Spinal cord (tissue), 10 donors: ENCODE results near the gene DMXL1. TPM values are rescaled to one million over a fixed set of nuclear protein-coding genes. Genes with fewer than 3 reads are reported as not detected.
"Not testable (repeated sequence)": the region's sequence is repeated elsewhere in the genome, so short reads cannot be mapped to it uniquely, and the experiment has no call there.

Source experiments
- DNase-seq, 6 donors: peaks; one replicate each; pipeline versions ENCODE4 v3.0.0 to v3.0.0-alpha.2; 2013 to 2015; ENCODE audit warnings: low spot score in 6 of 6, low read depth in 4 of 6
- H3K27ac ChIP-seq: one replicate; pipeline ENCODE4 v1.5.1; 2013; ENCODE audit warnings: low read depth, low read length, control low read depth
- H3K27me3 ChIP-seq: one replicate; pipeline ENCODE4 v1.6.1; 2013; ENCODE audit warnings: low read length; ENCODE audit not compliant: control insufficient read depth, insufficient read depth
- H3K36me3 ChIP-seq: one replicate; pipeline ENCODE4 v1.6.1; 2013; ENCODE audit warnings: low read length; ENCODE audit not compliant: control insufficient read depth, insufficient read depth
- H3K4me1 ChIP-seq: one replicate; pipeline ENCODE4 v1.6.1; 2013; ENCODE audit warnings: low read length; ENCODE audit not compliant: control insufficient read depth, insufficient read depth
- H3K4me3 ChIP-seq: one replicate; pipeline ENCODE4 v1.5.1; 2013; ENCODE audit warnings: low read depth, low read length, control low read depth
- H3K9me3 ChIP-seq: one replicate; pipeline ENCODE4 v1.6.1; 2013; ENCODE audit warnings: low read length; ENCODE audit not compliant: control insufficient read depth, insufficient read depth
- WGBS: methylation state at CpG from one replicate; pipeline ENCODE4 v1.1.5; 2013; ENCODE audit warnings: missing lambda C conversion rate; ENCODE audit not compliant: insufficient coverage; 5-methylcytosine and 5-hydroxymethylcytosine counted together
- polyA plus RNA-seq, 2 donors: library from polyadenylated mRNA; unstranded; fragments of 120-200 nt; gene quantifications; one replicate each; pipeline ENCODE4 v1.2.1, GENCODE V29; 2013; ENCODE audit not compliant: insufficient read length in 2 of 2
- total RNA-seq, 2 donors: library from RNA; depleted of rRNA in 1 of 2; stranded (reverse); fragments of 120-200 nt in 1 of 2; fragments of >200 nt in 1 of 2; gene quantifications; one replicate each; pipeline versions ENCODE4 v1.2.3 to v1.2.4, GENCODE V29; 2013 to 2014
- donor health status: healthy.

Gene DMXL1
- total and polyA plus RNA-seq, 4 donors: 34.2 to 136 (median 48.4) TPM

DNA sequence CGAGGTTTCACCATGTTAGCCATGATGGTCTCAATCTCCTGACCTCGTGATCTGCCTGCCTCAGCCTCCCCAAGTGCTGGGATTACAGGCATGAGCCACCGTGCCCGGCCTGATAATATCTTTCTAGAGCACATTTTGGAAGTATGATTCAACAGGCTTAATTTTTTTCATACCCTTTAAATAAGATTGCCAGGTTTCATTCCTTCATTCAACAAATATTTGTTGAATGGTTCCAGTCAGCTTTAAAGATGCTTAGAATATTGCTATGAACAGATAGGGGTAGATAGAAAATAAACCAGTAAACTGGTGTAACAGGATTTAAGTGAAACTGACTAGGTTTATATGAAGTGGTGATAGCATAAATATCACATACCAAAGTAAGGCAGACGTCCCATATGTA is 41.3 kb downstream of the DMXL1 start:
- peaks cover 11% of the 10 kb centered on the region for H3K36me3 ChIP-seq
- 86% methylated on average over 1 of the region's 5 CpGs for WGBS
- H3K27me3 ChIP-seq: no peaks in the 10 kb centered on the region
- no peaks in the 10 kb centered on the region for H3K4me1 ChIP-seq
- no peak overlapping the region for H3K27ac ChIP-seq
- H3K9me3 ChIP-seq: no peaks in the 10 kb centered on the region
- H3K4me3 ChIP-seq: no peak overlapping the region
- no peak for DNase-seq

DNA sequence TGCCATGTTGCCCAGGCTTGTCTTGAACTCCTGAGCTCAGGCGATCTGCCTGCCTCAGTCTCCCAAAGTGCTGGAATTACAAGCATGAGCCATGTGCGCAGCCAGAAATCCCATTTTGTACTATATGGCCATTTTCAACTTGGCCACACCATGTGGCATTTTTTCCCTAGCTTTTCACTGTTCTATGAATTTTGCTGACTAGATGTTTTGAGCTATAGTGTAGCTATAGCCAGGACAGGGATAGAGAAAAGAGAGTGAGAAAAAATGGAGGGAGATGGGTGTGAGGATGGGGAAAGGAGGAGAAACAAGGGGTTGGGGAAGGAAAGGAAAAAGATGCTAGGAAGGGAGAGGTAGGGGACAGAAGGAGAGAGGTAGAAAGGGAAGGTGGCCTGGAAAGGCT is 46.4 kb downstream of the DMXL1 start:
- Histone ChIP-seq H3K27me3 (no peaks in the 10 kb centered on the region), H3K36me3 (peaks cover 16% of the 10 kb centered on the region), H3K4me1 (no peaks in the 10 kb centered on the region), H3K27ac (no peak overlapping the region), H3K4me3 (no peak overlapping the region), H3K9me3 (no peaks in the 10 kb centered on the region)
- no peak for DNase-seq
- 100% methylated on average over 2 of the region's 2 CpGs for WGBS

DNA sequence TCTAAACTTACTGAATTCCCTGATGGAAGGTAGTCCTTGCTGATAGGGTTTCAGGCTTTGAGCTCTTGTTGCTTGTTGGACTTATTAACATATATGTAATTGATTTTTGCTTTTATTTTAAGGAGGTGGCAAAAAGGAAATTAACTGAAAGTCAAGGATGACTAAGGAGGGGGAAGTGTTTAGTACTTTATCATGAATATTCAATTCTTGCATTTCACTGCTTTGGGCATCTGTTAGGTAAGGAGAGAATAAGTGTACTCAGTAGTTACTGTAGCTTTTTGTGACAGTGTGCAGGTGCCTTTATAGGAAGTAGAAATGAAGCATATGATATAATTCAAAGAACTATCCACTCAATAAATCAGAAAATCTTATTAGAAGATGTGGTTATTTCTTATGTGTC is 47.1 kb downstream of the DMXL1 start:
- DNase-seq: no peak
- no peak overlapping the region for H3K27ac ChIP-seq
- no peaks in the 10 kb centered on the region for H3K27me3 ChIP-seq
- H3K4me3 ChIP-seq: no peak overlapping the region
- H3K4me1 ChIP-seq: no peaks in the 10 kb centered on the region
- H3K9me3 ChIP-seq: no peaks in the 10 kb centered on the region
- H3K36me3 ChIP-seq: peaks cover 22% of the 10 kb centered on the region

DNA sequence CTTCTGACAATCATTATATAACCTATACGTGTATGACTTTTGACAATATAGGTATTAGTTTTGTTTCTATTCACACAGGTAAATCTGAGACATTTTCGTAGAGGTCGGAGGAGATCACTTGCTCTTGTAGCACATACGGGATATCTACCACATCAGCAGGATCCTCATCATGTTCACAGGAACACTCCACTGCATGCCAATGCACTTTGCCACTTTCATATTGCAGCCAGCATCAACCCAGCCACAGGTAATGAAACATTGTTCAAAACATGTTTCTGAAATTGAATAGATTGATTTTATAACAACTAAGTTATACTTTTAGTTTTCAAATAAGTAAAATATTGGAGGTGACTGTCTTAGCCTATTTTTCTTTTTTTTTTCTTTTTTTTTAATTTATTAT is 50.0 kb downstream of the DMXL1 start:
- no peaks in the 10 kb centered on the region for H3K4me1 ChIP-seq
- H3K27me3 ChIP-seq: no peaks in the 10 kb centered on the region
- peaks cover 27% of the 10 kb centered on the region for H3K36me3 ChIP-seq
- no peak for DNase-seq
- no peaks in the 10 kb centered on the region for H3K9me3 ChIP-seq
- H3K27ac ChIP-seq: no peak overlapping the region
- no peak overlapping the region for H3K4me3 ChIP-seq
- 100% methylated on average over 1 of the region's 4 CpGs for WGBS

DNA sequence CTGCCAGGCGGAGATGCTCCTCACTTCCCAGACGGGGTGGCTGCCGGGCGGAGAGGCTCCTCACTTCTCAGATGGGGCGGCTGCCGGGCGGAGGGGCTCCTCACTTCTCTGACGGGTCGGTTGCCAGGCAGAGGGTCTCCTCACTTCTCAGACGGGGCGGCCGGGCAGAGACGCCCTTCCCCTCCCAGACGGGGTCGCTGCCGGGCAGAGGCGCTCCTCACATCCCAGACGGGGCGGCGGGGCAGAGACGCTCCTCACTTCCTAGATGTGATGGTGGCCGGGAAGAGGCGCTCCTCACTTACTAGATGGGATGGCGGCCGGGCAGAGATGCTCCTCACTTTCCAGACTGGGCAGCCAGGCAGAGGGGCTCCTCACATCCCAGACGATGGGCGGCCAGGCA is 51.6 kb downstream of the DMXL1 start:
- peaks cover 20% of the 10 kb centered on the region for H3K36me3 ChIP-seq
- not testable (repeated sequence) for H3K9me3 ChIP-seq, DNase-seq, H3K4me3 ChIP-seq, H3K27me3 ChIP-seq, H3K4me1 ChIP-seq, H3K27ac ChIP-seq
- 91% methylated on average over 13 of the region's 27 CpGs for WGBS

DNA sequence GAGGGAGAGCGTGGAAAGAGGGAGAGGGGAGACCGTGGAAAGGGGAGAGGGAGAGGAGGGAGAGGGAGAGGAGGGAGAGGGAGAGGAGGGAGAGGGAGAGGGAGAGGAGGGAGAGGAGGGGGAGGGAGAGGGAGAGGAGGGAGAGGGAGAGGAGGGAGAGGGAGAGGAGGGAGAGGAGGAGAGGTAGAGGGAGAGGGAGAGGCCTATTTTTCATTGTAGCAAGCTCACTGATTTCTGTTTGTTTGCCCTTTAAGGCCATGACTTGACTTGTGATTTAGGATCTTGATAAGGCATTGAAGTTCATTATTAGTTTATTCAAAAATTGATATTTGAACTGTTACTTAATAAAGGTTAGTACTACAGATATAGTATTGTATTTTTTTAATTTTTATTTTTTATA is 52.4 kb downstream of the DMXL1 start:
- no peak overlapping the region for H3K27ac ChIP-seq
- H3K9me3 ChIP-seq: no peaks in the 10 kb centered on the region
- no peaks in the 10 kb centered on the region for H3K4me1 ChIP-seq
- WGBS: 100% methylated on average over 1 of the region's 2 CpGs
- H3K36me3 ChIP-seq: peaks cover 18% of the 10 kb centered on the region
- DNase-seq: no peak
- H3K27me3 ChIP-seq: no peaks in the 10 kb centered on the region
- H3K4me3 ChIP-seq: no peak overlapping the region

DNA sequence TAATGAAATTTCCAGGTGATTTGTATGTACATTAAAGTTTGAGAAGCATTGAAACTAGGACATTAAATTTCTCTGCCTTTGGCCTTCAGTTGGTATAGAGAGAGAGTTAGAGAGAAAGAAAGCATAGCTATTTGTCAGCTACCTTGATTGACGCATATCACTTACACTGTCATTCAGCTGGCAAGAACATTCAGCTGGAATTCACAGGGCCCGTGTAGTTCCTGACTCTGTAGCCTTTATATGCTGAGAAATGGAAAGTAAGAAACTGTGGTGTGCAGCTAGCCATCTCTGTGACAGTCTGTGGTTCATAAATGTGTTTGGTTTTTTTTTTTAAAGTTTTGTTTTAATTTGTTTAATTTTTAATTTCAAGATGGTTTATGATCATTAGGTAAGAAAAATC is 58.9 kb downstream of the DMXL1 start:
- Histone ChIP-seq H3K4me1 (no peaks in the 10 kb centered on the region), H3K27ac (no peak overlapping the region), H3K36me3 (peaks cover 10% of the 10 kb centered on the region), H3K9me3 (no peaks in the 10 kb centered on the region), H3K4me3 (no peak overlapping the region), H3K27me3 (no peaks in the 10 kb centered on the region)
- WGBS: 92% methylated on average over 2 of the region's 2 CpGs
- DNase-seq: no peak

DNA sequence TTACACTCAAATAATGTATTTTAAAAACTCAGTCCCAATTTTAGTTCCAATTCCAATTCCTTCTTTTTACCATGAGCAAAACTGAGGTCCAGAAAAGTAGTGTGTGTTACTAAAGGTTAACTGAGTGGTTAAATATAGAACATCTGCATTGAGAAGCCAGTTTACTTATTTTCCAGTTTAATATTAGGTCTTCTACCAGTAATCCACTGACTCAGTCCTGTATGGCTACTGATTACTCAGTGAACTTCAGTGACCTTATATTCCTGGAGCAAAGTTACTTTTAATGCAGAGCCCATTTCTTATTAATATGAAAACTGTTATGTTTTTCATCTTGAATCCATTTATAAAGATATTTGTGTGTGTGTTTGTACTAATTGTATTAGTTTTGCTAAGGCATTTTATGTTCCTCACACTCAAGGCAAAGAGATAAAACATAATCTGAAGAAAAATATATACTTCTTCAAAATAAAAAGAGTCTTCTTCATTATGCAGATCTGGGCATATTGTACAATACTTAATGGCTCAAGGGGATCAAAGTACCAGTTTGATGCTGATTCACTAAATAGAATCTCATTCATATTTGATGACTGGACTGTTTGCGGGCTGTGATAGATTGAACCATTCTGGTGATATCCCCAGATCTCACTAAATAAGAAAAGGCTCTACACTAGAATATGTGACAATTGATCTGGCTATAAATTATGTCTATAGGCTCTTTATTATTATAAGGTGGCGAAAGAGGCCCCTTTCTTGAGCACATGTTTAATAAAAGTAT is 60.8 kb downstream of the DMXL1 start:
- Histone ChIP-seq H3K27ac (no peak overlapping the region), H3K4me3 (no peak overlapping the region), H3K9me3 (peaks cover 4% of the 10 kb centered on the region), H3K27me3 (no peaks in the 10 kb centered on the region), H3K4me1 (no peaks in the 10 kb centered on the region), H3K36me3 (peaks cover 12% of the 10 kb centered on the region)
- WGBS: no CpG with 5 or more reads among the region's 2 CpGs
- no peak for DNase-seq

DNA sequence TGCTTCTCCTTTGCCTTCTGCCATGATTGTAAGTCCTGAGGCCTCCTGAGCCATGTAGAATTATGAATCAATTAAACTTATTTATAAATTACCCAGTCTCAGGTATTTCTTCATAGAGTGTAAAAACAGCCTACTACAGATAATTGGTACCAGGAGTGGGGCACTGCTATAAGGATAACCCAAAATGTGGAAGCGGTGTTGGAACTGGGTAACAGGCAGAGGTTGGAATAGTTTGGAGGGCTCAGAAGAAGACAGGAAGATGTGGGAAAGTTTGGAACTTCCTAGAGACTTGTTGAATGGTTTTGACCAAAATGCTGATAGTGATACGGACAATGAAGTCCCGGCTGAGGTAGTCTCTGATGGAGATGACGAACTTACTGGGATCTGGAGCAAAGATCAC is 64.9 kb downstream of the DMXL1 start:
- WGBS: 97% methylated on average over 3 of the region's 4 CpGs
- H3K36me3 ChIP-seq: peaks cover 10% of the 10 kb centered on the region
- not testable (repeated sequence) for DNase-seq, H3K4me3 ChIP-seq, H3K9me3 ChIP-seq, H3K27ac ChIP-seq, H3K4me1 ChIP-seq, H3K27me3 ChIP-seq

DNA sequence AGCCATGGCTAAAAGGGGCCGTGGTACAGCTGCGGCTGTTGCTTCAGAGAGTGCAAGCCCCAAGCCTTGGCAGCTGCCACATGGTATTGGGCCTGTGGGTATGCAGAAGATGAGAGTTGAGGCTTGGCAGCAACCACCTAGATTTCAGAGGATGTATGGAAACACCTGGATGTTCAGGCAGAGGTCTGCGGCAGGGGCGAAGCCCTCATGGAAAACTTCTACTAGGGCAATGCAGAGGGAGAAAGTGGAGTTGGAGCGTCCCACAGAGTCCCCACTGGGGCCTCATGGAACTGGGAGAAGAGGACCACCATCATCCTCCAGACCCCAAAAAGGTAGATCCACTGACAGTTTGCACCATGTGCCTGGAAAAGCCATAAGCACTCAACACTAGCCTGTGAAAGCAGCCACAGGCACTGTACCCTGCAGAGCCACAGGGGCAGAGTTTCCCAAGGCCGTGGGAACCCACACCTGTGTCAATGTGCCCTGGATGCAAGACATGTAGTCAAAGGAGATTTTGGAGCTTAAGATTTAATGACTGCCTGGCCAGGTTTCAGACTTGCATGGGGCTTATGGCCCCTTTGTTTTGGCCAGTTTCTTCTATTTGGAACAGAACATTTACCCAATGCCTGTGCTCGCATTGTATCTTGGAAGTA is 65.9 kb downstream of the DMXL1 start:
- Histone ChIP-seq H3K27ac (no peak overlapping the region), H3K4me1 (no peaks in the 10 kb centered on the region), H3K36me3 (peaks cover 10% of the 10 kb centered on the region), H3K4me3 (no peak overlapping the region), H3K27me3 (no peaks in the 10 kb centered on the region), H3K9me3 (peaks cover 4% of the 10 kb centered on the region)
- no peak for DNase-seq
- WGBS: 99% methylated on average over 5 of the region's 7 CpGs
